ENCODE results near the gene FOXO6. TPM values are rescaled to one million over a fixed set of nuclear protein-coding genes. Genes with fewer than 3 reads are reported as not detected.
A peak's percentile ranks its signal among the peaks of the same experiment; 100 is the strongest.

Gene FOXO6
- total and polyA plus RNA-seq, 7 donors: 0.42 to 8.6 (median 0.88) TPM

GRCh38 chr1:41404308-41404761 lies 43.1 kb downstream of the FOXO6 start:
- intact Hi-C loops (cut with DNase I): no loop called here
- Histone ChIP-seq H3K36me3 (ENCODE audit: insufficient read depth in 1 of 2, low read depth in 1 of 2) (no peaks in the 10 kb centered on the region), H3K27me3 (ENCODE audit: insufficient read depth in 3 of 3, low read length in 2 of 3) (peaks cover 0 to 2% (median 0%) of the 10 kb centered on the region in 3 donors), H3K9me3 (no peaks in the 10 kb centered on the region), H3K27ac (no peak overlapping the region), H3K4me3 (no peak overlapping the region), H3K4me1 (peaks cover 7% of the 10 kb centered on the region)
- DNase-seq: no peak
- TF ChIP-seq CTCF (IDR thresholded peaks at IDR 0.05): no peak
- 8 to 12% (median 12%) methylated on average over 10 of the region's 10 CpGs for WGBS, 3 donors
- ATAC-seq: peak in 2 of 4 donors; percentile 33 to 51

- no peak for DNase-seq
- no peaks in the 10 kb centered on the region for H3K4me1 ChIP-seq
- H3K27me3 ChIP-seq (ENCODE audit: insufficient read depth in 3 of 3, low read length in 2 of 3): peaks cover 0 to 4% (median 3%) of the 10 kb centered on the region in 3 donors
- H3K4me3 ChIP-seq: no peak overlapping the region
- no peaks in the 10 kb centered on the region for H3K9me3 ChIP-seq
- no peak for TF ChIP-seq CTCF (IDR thresholded peaks at IDR 0.05)
- H3K36me3 ChIP-seq (ENCODE audit: insufficient read depth in 1 of 2, low read depth in 1 of 2): no peaks in the 10 kb centered on the region
- WGBS, 3 donors: 49 to 64% (median 64%) methylated on average over 14 of the region's 14 CpGs
- ATAC-seq: no peak
- intact Hi-C loops (cut with DNase I): no loop called here
- H3K27ac ChIP-seq: no peak overlapping the region
Observed at GRCh38 chr1:41407664-41408252, 46.5 kb downstream of the FOXO6 start.

DNA sequence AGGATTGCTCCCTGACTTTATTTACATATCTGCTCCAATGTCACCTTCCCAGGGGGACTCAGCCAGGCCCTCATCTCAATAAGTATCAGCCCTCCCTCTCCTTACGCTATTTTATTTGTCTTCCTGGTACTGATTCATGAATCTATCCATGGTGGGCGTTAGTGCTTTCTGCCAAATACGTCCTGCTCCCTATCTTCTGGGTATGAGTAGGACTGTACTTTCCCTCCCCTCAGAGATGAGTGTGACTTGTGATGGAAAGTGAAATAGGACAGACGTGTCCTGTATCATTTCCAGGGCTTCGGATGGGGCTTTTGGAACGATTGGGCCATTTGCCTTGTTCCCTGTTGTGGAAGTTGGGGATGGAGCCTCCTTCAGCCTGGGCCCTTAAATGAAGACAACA lies 47.5 kb downstream of the FOXO6 start:
- Histone ChIP-seq H3K4me1 (no peaks in the 10 kb centered on the region), H3K4me3 (no peak overlapping the region), H3K27ac (no peak overlapping the region), H3K27me3 (ENCODE audit: insufficient read depth in 3 of 3, low read length in 2 of 3) (peaks cover 0 to 4% (median 3%) of the 10 kb centered on the region in 3 donors), H3K36me3 (ENCODE audit: insufficient read depth in 1 of 2, low read depth in 1 of 2) (no peaks in the 10 kb centered on the region), H3K9me3 (no peaks in the 10 kb centered on the region)
- ATAC-seq (no peak), DNase-seq (no peak)
- no peak for TF ChIP-seq CTCF (IDR thresholded peaks at IDR 0.05)
- 66 to 80% (median 79%) methylated on average over 6 of the region's 6 CpGs for WGBS, 3 donors
- intact Hi-C loops (cut with DNase I): no loop called here

- Histone ChIP-seq H3K36me3 (ENCODE audit: insufficient read depth in 1 of 2, low read depth in 1 of 2) (no peaks in the 10 kb centered on the region), H3K4me3 (no peak overlapping the region), H3K9me3 (no peaks in the 10 kb centered on the region), H3K27me3 (ENCODE audit: insufficient read depth in 3 of 3, low read length in 2 of 3) (peaks cover 0 to 4% (median 3%) of the 10 kb centered on the region in 3 donors), H3K4me1 (no peaks in the 10 kb centered on the region), H3K27ac (no peak overlapping the region)
- intact Hi-C loops (cut with DNase I): no loop called here
- 80 to 86% (median 85%) methylated on average over 7 of the region's 7 CpGs for WGBS, 3 donors
- ATAC-seq (no peak), DNase-seq (no peak)
- TF ChIP-seq CTCF (IDR thresholded peaks at IDR 0.05): no peak
Observed at GRCh38 chr1:41409825-41410224, 48.6 kb downstream of the FOXO6 start.

GRCh38 chr1:41410462-41410861 lies 49.2 kb downstream of the FOXO6 start:
- Histone ChIP-seq H3K27me3 (ENCODE audit: insufficient read depth in 3 of 3, low read length in 2 of 3) (peaks cover 0 to 4% (median 3%) of the 10 kb centered on the region in 3 donors), H3K36me3 (ENCODE audit: insufficient read depth in 1 of 2, low read depth in 1 of 2) (no peaks in the 10 kb centered on the region), H3K9me3 (no peaks in the 10 kb centered on the region), H3K4me3 (no peak overlapping the region), H3K27ac (no peak overlapping the region), H3K4me1 (no peaks in the 10 kb centered on the region)
- ATAC-seq: no peak
- intact Hi-C loops (cut with DNase I): no loop called here
- WGBS, 3 donors: 89 to 93% (median 91%) methylated on average over 3 of the region's 3 CpGs
- no peak for TF ChIP-seq CTCF (IDR thresholded peaks at IDR 0.05)
- DNase-seq: no peak
